Smooth muscle cell (in vitro differentiated cells): ENCODE results near the gene BPIFB1. TPM values are rescaled to one million over a fixed set of nuclear protein-coding genes. Genes with fewer than 3 reads are reported as not detected.

Source experiments
- DNase-seq: peaks from one replicate; lab custom pipeline; 2025; ENCODE audit not compliant: unreplicated experiment; lab: John Stamatoyannopoulos, UW
- H2AFZ ChIP-seq: fragments of 200-600 bp; sonication (generic); 2 replicates; pipeline ENCODE4 v1.6.0; 2016; ENCODE audit warnings: antibody characterized with exemption, low read depth, mild to moderate bottlenecking
- H3F3A ChIP-seq: fragments of 200-600 bp; sonication (generic); 2 replicates; pipeline ENCODE4 v1.6.0; 2017; ENCODE audit warnings: antibody characterized with exemption, low read depth
- H3K27ac ChIP-seq: fragments of 200-600 bp; sonication (generic); 2 replicates; pipeline ENCODE4 v1.5.1; 2016; ENCODE audit warnings: low read depth, mild to moderate bottlenecking
- H3K27me3 ChIP-seq: fragments of 200-600 bp; sonication (generic); 2 replicates; pipeline ENCODE4 v1.6.1; 2016; ENCODE audit warnings: low read depth, mild to moderate bottlenecking
- H3K36me3 ChIP-seq: fragments of 200-600 bp; sonication (generic); 2 replicates; pipeline ENCODE4 v1.5.1; 2016; ENCODE audit warnings: low read depth
- H3K4me1 ChIP-seq: fragments of 200-600 bp; sonication (generic); 2 replicates; pipeline ENCODE4 v1.5.1; 2016; ENCODE audit warnings: low read depth
- H3K4me2 ChIP-seq: fragments of 200-600 bp; sonication (generic); 2 replicates; pipeline ENCODE4 v1.6.0; 2016; ENCODE audit warnings: mild to moderate bottlenecking
- H3K4me3 ChIP-seq: fragments of 200-600 bp; sonication (generic); 2 replicates; pipeline ENCODE4 v1.5.1; 2016; ENCODE audit warnings: mild to moderate bottlenecking
- H3K79me2 ChIP-seq: fragments of 200-600 bp; sonication (generic); 2 replicates; pipeline ENCODE4 v1.6.0; 2016; ENCODE audit warnings: low read depth, mild to moderate bottlenecking
- H3K9ac ChIP-seq: fragments of 200-600 bp; sonication (generic); 2 replicates; pipeline ENCODE4 v1.6.0; 2016; ENCODE audit warnings: low read depth
- H3K9me3 ChIP-seq: fragments of 200-600 bp; sonication (generic); replicated peaks from 2 replicates; pipeline ENCODE4 v1.5.1; 2016; ENCODE audit warnings: low read depth
- H4K20me1 ChIP-seq: fragments of 200-600 bp; sonication (generic); 2 replicates; pipeline ENCODE4 v1.6.0; 2016; ENCODE audit warnings: low read depth
- WGBS: methylation state at CpG from one replicate; pipeline ENCODE4 v1.1.7; 2016; ENCODE audit warnings: low lambda C conversion rate; 5-methylcytosine and 5-hydroxymethylcytosine counted together
- polyA plus RNA-seq: library from polyadenylated mRNA; unstranded; fragments of >200 nt; fragmentation: Nextera tagmentation; extraction: Ambion mirVana; gene quantifications from 2 replicates; pipeline ENCODE4 v1.2.1, GENCODE V29; 2016
- total RNA-seq: library from RNA; depleted of rRNA; stranded (reverse); fragments of >200 nt; gene quantifications from 2 replicates; pipeline ENCODE4 v1.2.3, GENCODE V29; 2014
- TF ChIP-seq, protein P1 (sequence below): fragments of 200-600 bp; sonication (generic); IDR thresholded peaks from 2 replicates; pipeline ENCODE4 v1.5.1; 2017; ENCODE audit warnings: borderline replicate concordance, mild to moderate bottlenecking, antibody characterized with exemption; ENCODE audit not compliant: insufficient read depth, poor library complexity, severe bottlenecking

BPIFB1 gene
- total and polyA plus RNA-seq, 2 experiments from 2014 or later, result not detected

DNA sequence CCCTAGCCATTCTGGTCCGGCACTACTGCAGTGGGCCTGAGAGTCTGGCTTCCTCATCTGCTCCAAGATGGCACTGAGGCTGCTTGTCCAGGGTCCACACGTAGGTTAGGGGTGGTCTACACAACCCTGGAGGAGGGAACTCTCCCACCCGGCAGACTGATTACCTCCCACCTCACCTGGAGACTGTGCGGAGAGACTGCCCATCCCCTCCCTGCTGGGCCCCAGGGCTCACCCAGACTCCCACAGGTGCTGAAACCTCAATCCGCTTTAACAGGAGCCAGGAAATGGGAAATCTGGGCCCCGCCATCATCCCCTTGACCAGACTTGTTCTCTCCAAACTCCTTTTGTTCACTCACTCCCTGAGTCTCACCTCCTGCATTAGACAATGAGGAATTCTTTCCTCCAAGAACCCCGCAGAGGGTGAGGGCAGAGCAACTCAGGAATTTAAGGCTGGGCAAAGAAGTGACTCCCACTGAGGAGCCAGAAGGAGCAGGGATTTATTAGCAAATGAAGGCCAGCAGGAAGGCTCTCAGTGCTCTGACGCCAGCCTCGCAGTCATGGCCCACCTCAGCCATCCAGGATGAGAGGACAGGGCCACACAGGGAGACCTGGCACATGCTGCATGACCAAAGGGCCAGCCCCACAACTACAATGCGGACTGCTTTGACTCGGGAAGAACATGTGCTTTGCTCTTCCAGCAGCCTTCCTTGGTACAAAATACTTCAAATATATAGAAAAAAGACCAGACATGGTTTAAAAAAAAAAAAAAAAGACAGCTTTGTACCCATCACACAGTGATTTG is 65.3 kb downstream of the BPIFB1 start:
- H4K20me1 ChIP-seq, result no peaks in the 10 kb centered on the region
- 93% methylated on average over 11 of the region's 11 CpGs for WGBS
- no peaks in the 10 kb centered on the region for H3K79me2 ChIP-seq
- H3K27ac ChIP-seq, result no peak overlapping the region
- H3K9me3 ChIP-seq, result no peaks in the 10 kb centered on the region
- no peak overlapping the region for H2AFZ ChIP-seq
- no peak overlapping the region for H3K4me3 ChIP-seq
- H3F3A ChIP-seq, result peaks cover 4% of the 10 kb centered on the region
- H3K36me3 ChIP-seq, result no peaks in the 10 kb centered on the region
- TF ChIP-seq, protein P1, sequence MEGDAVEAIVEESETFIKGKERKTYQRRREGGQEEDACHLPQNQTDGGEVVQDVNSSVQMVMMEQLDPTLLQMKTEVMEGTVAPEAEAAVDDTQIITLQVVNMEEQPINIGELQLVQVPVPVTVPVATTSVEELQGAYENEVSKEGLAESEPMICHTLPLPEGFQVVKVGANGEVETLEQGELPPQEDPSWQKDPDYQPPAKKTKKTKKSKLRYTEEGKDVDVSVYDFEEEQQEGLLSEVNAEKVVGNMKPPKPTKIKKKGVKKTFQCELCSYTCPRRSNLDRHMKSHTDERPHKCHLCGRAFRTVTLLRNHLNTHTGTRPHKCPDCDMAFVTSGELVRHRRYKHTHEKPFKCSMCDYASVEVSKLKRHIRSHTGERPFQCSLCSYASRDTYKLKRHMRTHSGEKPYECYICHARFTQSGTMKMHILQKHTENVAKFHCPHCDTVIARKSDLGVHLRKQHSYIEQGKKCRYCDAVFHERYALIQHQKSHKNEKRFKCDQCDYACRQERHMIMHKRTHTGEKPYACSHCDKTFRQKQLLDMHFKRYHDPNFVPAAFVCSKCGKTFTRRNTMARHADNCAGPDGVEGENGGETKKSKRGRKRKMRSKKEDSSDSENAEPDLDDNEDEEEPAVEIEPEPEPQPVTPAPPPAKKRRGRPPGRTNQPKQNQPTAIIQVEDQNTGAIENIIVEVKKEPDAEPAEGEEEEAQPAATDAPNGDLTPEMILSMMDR, result no peak
- DNase-seq, result no peak
- no peaks in the 10 kb centered on the region for H3K4me1 ChIP-seq
- no peaks in the 10 kb centered on the region for H3K27me3 ChIP-seq
- no peak overlapping the region for H3K4me2 ChIP-seq
- H3K9ac ChIP-seq, result no peak overlapping the region

DNA sequence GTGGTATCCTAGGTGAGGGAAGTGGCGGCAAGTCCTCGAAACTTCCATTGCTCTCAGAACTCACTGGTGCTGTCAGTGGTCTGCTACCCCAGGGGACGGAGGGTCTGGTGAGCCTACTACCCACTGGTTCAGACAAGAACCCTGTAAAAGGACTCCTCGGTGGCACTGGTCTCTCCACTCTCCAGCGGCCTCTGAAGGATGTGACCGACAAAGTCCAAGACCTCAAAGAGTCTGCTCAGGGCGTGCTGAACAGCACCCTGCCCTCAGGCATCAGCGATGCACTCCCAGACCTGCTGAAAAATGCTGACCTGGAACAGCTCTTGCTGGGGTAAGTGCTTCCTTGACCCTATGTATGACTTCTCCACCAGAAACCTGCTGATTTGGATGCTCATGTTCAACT is 66.5 kb downstream of the BPIFB1 start:
- Histone ChIP-seq H3F3A (peaks cover 4% of the 10 kb centered on the region), H3K9ac (no peak overlapping the region), H3K4me2 (no peak overlapping the region), H3K4me1 (no peaks in the 10 kb centered on the region), H3K9me3 (no peaks in the 10 kb centered on the region), H3K36me3 (no peaks in the 10 kb centered on the region), H2AFZ (no peak overlapping the region), H3K27me3 (no peaks in the 10 kb centered on the region), H4K20me1 (no peaks in the 10 kb centered on the region), H3K27ac (no peak overlapping the region), H3K4me3 (no peak overlapping the region), H3K79me2 (no peaks in the 10 kb centered on the region)
- TF ChIP-seq, protein P1, result no peak
- DNase-seq, result no peak
- WGBS, result 91% methylated on average over 8 of the region's 8 CpGs

DNA sequence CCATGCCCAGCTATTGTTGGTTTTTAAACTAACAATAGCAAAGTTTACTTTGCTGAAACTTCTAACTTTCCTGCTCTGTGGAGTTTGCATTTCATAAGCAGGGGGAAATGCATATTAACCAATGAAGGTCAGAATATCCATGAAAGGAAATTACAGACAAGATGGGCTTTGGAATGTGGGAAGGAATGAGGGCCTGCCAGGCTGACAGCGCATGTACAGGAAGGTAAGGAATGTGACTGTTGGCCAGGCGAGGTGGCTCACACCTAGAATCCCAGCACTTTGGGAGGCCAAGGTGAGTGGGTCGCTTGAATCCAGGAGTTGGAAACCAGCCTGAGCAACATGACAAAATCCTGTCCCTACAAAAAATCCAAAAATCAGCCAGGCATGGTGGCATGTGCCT is 68.7 kb downstream of the BPIFB1 start:
- Histone ChIP-seq H3K27ac (no peak overlapping the region), H3K9ac (no peak overlapping the region), H3K4me2 (no peak overlapping the region), H2AFZ (no peak overlapping the region), H3K36me3 (no peaks in the 10 kb centered on the region), H3K4me3 (no peak overlapping the region), H4K20me1 (no peaks in the 10 kb centered on the region), H3K9me3 (no peaks in the 10 kb centered on the region), H3K79me2 (no peaks in the 10 kb centered on the region), H3K27me3 (no peaks in the 10 kb centered on the region), H3F3A (no peaks in the 10 kb centered on the region), H3K4me1 (no peaks in the 10 kb centered on the region)
- TF ChIP-seq, protein P1, result no peak
- DNase-seq, result no peak
- WGBS, result 48% methylated on average over 3 of the region's 3 CpGs
